ENCODE measurements around the gene RRM2. TPM values are rescaled to one million over a fixed set of nuclear protein-coding genes. Genes with fewer than 3 reads are reported as not detected.

Gene RRM2
- total and polyA plus RNA-seq, 2 donors (not counting 1 experiment from before 2014, with no cell fraction given), result 6.1 to 36.3 TPM

DNA sequence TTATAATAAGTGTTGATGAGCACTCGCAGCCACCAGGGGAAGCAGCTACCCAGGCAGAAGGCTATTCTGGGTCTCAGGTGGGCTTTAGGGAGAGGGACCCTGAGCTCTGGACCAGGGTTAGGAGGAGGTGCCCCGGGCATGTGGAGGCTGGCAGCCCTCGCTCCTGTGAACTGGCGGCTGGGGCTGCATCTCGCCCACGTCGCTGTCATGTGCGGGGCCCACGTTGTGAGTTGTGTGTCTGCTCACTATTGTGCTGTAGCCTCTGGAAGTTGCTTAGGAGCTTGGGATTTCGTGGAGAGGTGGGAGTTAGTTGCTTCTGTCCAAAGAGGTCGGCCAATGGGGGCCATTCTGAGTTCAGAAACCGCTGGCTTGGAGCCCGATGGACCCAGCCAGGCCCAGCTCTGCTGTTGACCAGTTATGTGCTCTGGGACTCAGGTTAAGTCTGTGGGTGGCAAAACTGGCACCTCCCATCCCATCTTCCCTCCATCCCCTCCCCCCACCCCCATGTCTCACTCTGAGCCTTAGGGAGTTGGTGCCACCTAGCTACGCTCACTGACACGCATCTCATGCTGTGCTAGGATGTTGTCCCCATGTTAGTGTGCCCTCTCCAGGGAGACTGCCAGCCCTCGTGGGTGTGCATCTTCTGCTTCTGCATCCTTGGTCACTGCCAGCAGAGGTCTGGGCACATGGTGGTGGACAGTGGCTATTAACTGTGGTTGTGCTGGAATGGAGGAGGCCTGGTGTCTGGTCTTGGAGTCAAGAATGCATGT is 18.5 kb downstream of the RRM2 start:
- Histone ChIP-seq H3K4me3 (replicated peaks in 1 of 4; ENCODE audit: control extremely low read depth in 1 of 4, insufficient read depth in 1 of 4, low read depth in 3 of 4, low read length in 4 of 4) (no peak overlapping the region), H3K79me2 (ENCODE audit: control insufficient read depth, insufficient read depth, low read length) (no peaks in the 10 kb centered on the region), H3K4me1 (ENCODE audit: control insufficient read depth, extremely low read depth, insufficient read depth, low read length) (peaks cover 7% of the 10 kb centered on the region), H3K9ac (ENCODE audit: insufficient read depth, low read length) (no peak overlapping the region), H2AFZ (ENCODE audit: low read length) (no peak overlapping the region), H3K27ac (ENCODE audit: insufficient read depth, low read length) (no peak overlapping the region), H3K36me3 (ENCODE audit: control insufficient read depth, insufficient read depth, low read length) (peaks cover 2% of the 10 kb centered on the region), H3K27me3 (ENCODE audit: control insufficient read depth, insufficient read depth, low read length) (no peaks in the 10 kb centered on the region), H3K4me2 (ENCODE audit: extremely low read depth, insufficient read depth, low read length) (no peak overlapping the region), H4K20me1 (ENCODE audit: control insufficient read depth, extremely low read depth, insufficient read depth, low read length) (no peaks in the 10 kb centered on the region), H3K9me3 (ENCODE audit: control insufficient read depth, insufficient read depth, low read depth, low read length) (no peaks in the 10 kb centered on the region)
- DNase-seq (ENCODE audit: low read depth in 2 of 2), result no peak
- no peak for TF ChIP-seq EZH2 (IDR thresholded peaks at IDR 0.05; ENCODE audit: low read length, missing control alignments)
- TF ChIP-seq, protein P1, sequence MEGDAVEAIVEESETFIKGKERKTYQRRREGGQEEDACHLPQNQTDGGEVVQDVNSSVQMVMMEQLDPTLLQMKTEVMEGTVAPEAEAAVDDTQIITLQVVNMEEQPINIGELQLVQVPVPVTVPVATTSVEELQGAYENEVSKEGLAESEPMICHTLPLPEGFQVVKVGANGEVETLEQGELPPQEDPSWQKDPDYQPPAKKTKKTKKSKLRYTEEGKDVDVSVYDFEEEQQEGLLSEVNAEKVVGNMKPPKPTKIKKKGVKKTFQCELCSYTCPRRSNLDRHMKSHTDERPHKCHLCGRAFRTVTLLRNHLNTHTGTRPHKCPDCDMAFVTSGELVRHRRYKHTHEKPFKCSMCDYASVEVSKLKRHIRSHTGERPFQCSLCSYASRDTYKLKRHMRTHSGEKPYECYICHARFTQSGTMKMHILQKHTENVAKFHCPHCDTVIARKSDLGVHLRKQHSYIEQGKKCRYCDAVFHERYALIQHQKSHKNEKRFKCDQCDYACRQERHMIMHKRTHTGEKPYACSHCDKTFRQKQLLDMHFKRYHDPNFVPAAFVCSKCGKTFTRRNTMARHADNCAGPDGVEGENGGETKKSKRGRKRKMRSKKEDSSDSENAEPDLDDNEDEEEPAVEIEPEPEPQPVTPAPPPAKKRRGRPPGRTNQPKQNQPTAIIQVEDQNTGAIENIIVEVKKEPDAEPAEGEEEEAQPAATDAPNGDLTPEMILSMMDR (conservative IDR thresholded peaks at IDR 0.05 in 1 of 2, IDR thresholded peaks at IDR 0.05 in 1 of 2; ENCODE audit: low read depth in 1 of 2, low read length in 2 of 2), result peak in 1 of 2 donors; percentile 23

DNA sequence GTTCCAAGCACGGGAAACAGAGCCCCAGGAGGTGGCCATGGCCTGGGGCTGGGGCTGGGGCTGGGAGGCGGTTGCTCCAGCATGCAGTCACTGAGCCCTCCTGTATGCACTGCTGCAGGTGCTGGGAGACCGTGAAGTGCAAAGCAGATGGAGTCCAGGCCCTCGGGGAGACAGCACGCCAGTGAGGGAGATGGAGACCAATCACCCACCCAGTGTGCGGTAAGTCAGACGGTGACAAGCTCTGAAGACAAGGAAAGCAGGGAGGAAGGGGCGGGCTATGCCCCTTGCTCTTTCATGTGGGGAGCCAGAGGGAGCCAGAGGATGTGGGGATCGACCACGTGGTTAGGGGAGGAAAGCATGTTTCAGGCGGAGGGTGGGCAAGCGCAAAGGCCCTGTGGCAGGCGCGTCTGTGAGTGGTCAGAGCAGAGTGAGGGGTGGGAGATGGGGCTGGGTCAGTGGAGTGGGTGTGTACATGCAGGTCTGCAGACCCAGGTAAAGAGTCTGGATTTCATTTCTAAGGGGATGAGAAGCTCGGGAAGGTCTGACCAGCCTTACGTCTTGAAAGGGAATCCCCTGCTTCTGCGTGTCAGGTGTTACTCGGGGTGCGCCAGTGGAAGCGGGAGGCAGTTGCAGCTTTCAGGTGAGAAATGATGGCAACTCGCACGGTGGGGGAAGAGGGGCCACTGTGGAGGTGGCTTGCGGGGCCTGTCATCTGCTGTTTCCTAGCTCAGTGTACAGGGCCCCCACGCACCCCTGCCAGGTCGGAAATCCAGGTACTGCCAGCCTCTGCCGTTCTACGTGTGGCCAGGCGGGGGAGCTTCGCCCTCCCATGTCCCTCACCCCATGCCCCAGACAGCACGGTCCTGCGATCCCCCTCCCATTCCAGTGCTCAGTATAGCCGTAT is 19.4 kb downstream of the RRM2 start:
- H3K4me2 ChIP-seq (ENCODE audit: extremely low read depth, insufficient read depth, low read length), result no peak overlapping the region
- peaks cover 7% of the 10 kb centered on the region for H3K4me1 ChIP-seq (ENCODE audit: control insufficient read depth, extremely low read depth, insufficient read depth, low read length)
- no peak overlapping the region for H3K27ac ChIP-seq (ENCODE audit: insufficient read depth, low read length)
- TF ChIP-seq EZH2 (IDR thresholded peaks at IDR 0.05; ENCODE audit: low read length, missing control alignments), result no peak
- TF ChIP-seq, protein P1 (conservative IDR thresholded peaks at IDR 0.05 in 1 of 2, IDR thresholded peaks at IDR 0.05 in 1 of 2; ENCODE audit: low read depth in 1 of 2, low read length in 2 of 2), result peak in 1 of 2 donors; percentile 49
- no peaks in the 10 kb centered on the region for H4K20me1 ChIP-seq (ENCODE audit: control insufficient read depth, extremely low read depth, insufficient read depth, low read length)
- H3K27me3 ChIP-seq (ENCODE audit: control insufficient read depth, insufficient read depth, low read length), result no peaks in the 10 kb centered on the region
- H3K9ac ChIP-seq (ENCODE audit: insufficient read depth, low read length), result no peak overlapping the region
- no peaks in the 10 kb centered on the region for H3K9me3 ChIP-seq (ENCODE audit: control insufficient read depth, insufficient read depth, low read depth, low read length)
- no peaks in the 10 kb centered on the region for H3K79me2 ChIP-seq (ENCODE audit: control insufficient read depth, insufficient read depth, low read length)
- H3K4me3 ChIP-seq (replicated peaks in 1 of 4; ENCODE audit: control extremely low read depth in 1 of 4, insufficient read depth in 1 of 4, low read depth in 3 of 4, low read length in 4 of 4), result no peak overlapping the region
- peaks cover 2% of the 10 kb centered on the region for H3K36me3 ChIP-seq (ENCODE audit: control insufficient read depth, insufficient read depth, low read length)
- H2AFZ ChIP-seq (ENCODE audit: low read length), result no peak overlapping the region
- no peak for DNase-seq (ENCODE audit: low read depth in 2 of 2)

DNA sequence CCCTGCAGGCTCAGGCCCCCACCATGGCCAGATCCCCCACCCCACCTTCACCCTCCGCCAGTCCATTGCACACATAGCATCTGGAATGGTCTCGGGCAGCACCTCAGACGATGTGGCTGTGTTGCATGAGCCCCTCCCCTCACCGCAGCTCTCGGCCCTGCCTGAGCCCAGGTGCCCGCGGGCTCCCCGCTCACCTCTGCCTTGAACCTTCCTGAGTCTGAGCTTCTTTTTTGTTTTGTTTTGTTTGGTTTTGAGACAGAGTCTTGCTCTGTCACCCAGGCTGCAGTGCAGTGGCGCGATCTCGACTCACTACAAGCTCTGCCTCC is 20.1 kb downstream of the RRM2 start:
- Histone ChIP-seq H3K79me2 (ENCODE audit: control insufficient read depth, insufficient read depth, low read length) (no peaks in the 10 kb centered on the region), H3K27me3 (ENCODE audit: control insufficient read depth, insufficient read depth, low read length) (no peaks in the 10 kb centered on the region), H3K4me2 (ENCODE audit: extremely low read depth, insufficient read depth, low read length) (no peak overlapping the region), H3K4me1 (ENCODE audit: control insufficient read depth, extremely low read depth, insufficient read depth, low read length) (peaks cover 7% of the 10 kb centered on the region), H3K36me3 (ENCODE audit: control insufficient read depth, insufficient read depth, low read length) (peaks cover 2% of the 10 kb centered on the region), H4K20me1 (ENCODE audit: control insufficient read depth, extremely low read depth, insufficient read depth, low read length) (no peaks in the 10 kb centered on the region), H3K9me3 (ENCODE audit: control insufficient read depth, insufficient read depth, low read depth, low read length) (no peaks in the 10 kb centered on the region), H3K4me3 (replicated peaks in 1 of 4; ENCODE audit: control extremely low read depth in 1 of 4, insufficient read depth in 1 of 4, low read depth in 3 of 4, low read length in 4 of 4) (no peak overlapping the region), H3K9ac (ENCODE audit: insufficient read depth, low read length) (no peak overlapping the region), H3K27ac (ENCODE audit: insufficient read depth, low read length) (no peak overlapping the region), H2AFZ (ENCODE audit: low read length) (no peak overlapping the region)
- DNase-seq (ENCODE audit: low read depth in 2 of 2), result no peak
- no peak for TF ChIP-seq EZH2 (IDR thresholded peaks at IDR 0.05; ENCODE audit: low read length, missing control alignments)
- TF ChIP-seq, protein P1 (conservative IDR thresholded peaks at IDR 0.05 in 1 of 2, IDR thresholded peaks at IDR 0.05 in 1 of 2; ENCODE audit: low read depth in 1 of 2, low read length in 2 of 2), result no peak
